HCT116 (cell line): ENCODE measurements around the gene DIPK1A. TPM values are rescaled to one million over a fixed set of nuclear protein-coding genes. Genes with fewer than 3 reads are reported as not detected.

Experiments used
- ATAC-seq: fragments of 200-7000 bp; cut with Tn5 transposase; 2 replicates; pipeline ENCODE4 v1.9.1; 2020; ENCODE audit warnings: mild to moderate bottlenecking, moderate library complexity
- BruUV-seq: library from RNA; stranded (reverse); fragments of 400-500 nt; replicated peaks from 2 replicates; lab custom pipeline; 2021; lab: Mats Ljungman, UMichigan
- CTCF ChIA-PET: fragments of 300-600 bp; sonication (Branson Sonifier 250); formaldehyde crosslinking; loops from one replicate; lab custom pipeline; 2021; ENCODE audit warnings: antibody characterized with exemption; lab: Charles Lee
- POLR2A ChIA-PET: fragments of 300-600, 350-600 bp; sonication (Branson Sonifier 250); formaldehyde crosslinking; loops from one replicate; lab custom pipeline; 2021; ENCODE audit warnings: antibody characterized with exemption; lab: Charles Lee
- RAD21 ChIA-PET, 2 experiments: fragments of 300-600 bp; sonication (Branson Sonifier 250); formaldehyde crosslinking; loops; one replicate each; lab custom pipeline; 2023; ENCODE audit warnings: low total read pairs in 2 of 2; ENCODE audit not compliant: uncharacterized antibody in 2 of 2, unreplicated experiment in 2 of 2, low non-redundant PET in 1 of 2; lab: Charles Lee
- DNase-seq: peaks from one replicate; pipeline ENCODE4 v3.0.0-alpha.2; 2010; ENCODE audit warnings: low read depth, low spot score
- H2AFZ ChIP-seq: fragments of 200-600 bp; shearing (Covaris generic), sonication (generic); 2 replicates; pipeline ENCODE4 v1.6.1; 2017; ENCODE audit warnings: low read depth, mixed run types, mixed read lengths, antibody characterized with exemption, low read length; ENCODE audit not compliant: poor library complexity, severe bottlenecking
- H3K27ac ChIP-seq: 2 replicates; pipeline ENCODE4 v1.5.1; 2012; ENCODE audit warnings: low read depth, low read length
- H3K27me3 ChIP-seq: fragments of 200-600 bp; sonication (generic); 2 replicates; pipeline ENCODE4 v1.6.1; 2016; ENCODE audit warnings: mixed run types, low read length, mixed read lengths; ENCODE audit not compliant: insufficient read depth
- H3K36me3 ChIP-seq, 2 experiments: fragments of 200-500 bp in 1 of 2; fragments of 200-600 bp in 1 of 2; sonication (Bioruptor generic) in 1 of 2; sonication (generic) in 1 of 2; 2 replicates each; pipeline versions ENCODE4 v1.5.1 to v1.6.1; 2014 to 2016; ENCODE audit warnings: low read length in 2 of 2, inconsistent platforms in 1 of 2, mixed read lengths in 1 of 2, mixed run types in 1 of 2; ENCODE audit not compliant: insufficient read depth in 2 of 2, control insufficient read depth in 1 of 2
- H3K4me1 ChIP-seq, 2 experiments: fragments of 200-600 bp in 1 of 2; sonication (generic) in 1 of 2; 2 replicates each; pipeline versions ENCODE4 v1.5.1 to v1.6.1; 2012 to 2017; ENCODE audit warnings: low read length in 2 of 2, inconsistent platforms in 1 of 2, mild to moderate bottlenecking in 1 of 2, mixed read lengths in 1 of 2, mixed run types in 1 of 2, moderate library complexity in 1 of 2; ENCODE audit not compliant: insufficient read depth in 2 of 2, control insufficient read depth in 1 of 2
- H3K4me2 ChIP-seq: fragments of 200-600 bp; sonication (generic); 2 replicates; pipeline ENCODE4 v1.6.1; 2017; ENCODE audit warnings: mixed run types, low read length, mixed read lengths
- H3K4me3 ChIP-seq, 2 experiments: fragments of 200-600 bp in 1 of 2; sonication (generic) in 1 of 2; replicated peaks in 1 of 2; 2 replicates each; pipeline ENCODE4 v1.5.1; 2011 to 2016; ENCODE audit warnings: low read length in 2 of 2, control low read depth in 1 of 2, low read depth in 1 of 2, mild to moderate bottlenecking in 1 of 2, mixed read lengths in 1 of 2, mixed run types in 1 of 2
- H3K79me2 ChIP-seq: fragments of 200-600 bp; sonication (generic); 2 replicates; pipeline ENCODE4 v1.6.1; 2017; ENCODE audit warnings: mild to moderate bottlenecking, mixed run types, low read length, moderate library complexity, mixed read lengths; ENCODE audit not compliant: insufficient read depth
- H3K9ac ChIP-seq: fragments of 200-600 bp; sonication (generic); 2 replicates; pipeline ENCODE4 v1.6.1; 2016; ENCODE audit warnings: low read length, mixed read lengths
- H3K9me2 ChIP-seq: fragments of 200-600 bp; sonication (generic), shearing (Covaris generic); 2 replicates; pipeline ENCODE4 v1.6.1; 2017; ENCODE audit warnings: mixed run types, mild to moderate bottlenecking, moderate library complexity; ENCODE audit not compliant: insufficient read depth
- H3K9me3 ChIP-seq, 2 experiments: fragments of 200-500 bp in 1 of 2; fragments of 200-600 bp in 1 of 2; sonication (Bioruptor generic) in 1 of 2; sonication (generic) in 1 of 2; 2 replicates each; pipeline ENCODE4 v1.6.1; 2014 to 2017; ENCODE audit warnings: low read length in 2 of 2, mixed read lengths in 2 of 2, inconsistent platforms in 1 of 2, low read depth in 1 of 2, mild to moderate bottlenecking in 1 of 2, mixed run types in 1 of 2, moderate library complexity in 1 of 2; ENCODE audit not compliant: control insufficient read depth in 1 of 2, insufficient read depth in 1 of 2
- H4K20me1 ChIP-seq: fragments of 200-600 bp; sonication (generic), shearing (Covaris generic); 2 replicates; pipeline ENCODE4 v1.6.1; 2017; ENCODE audit warnings: mixed run types, mild to moderate bottlenecking, moderate library complexity; ENCODE audit not compliant: insufficient read depth
- EGR1 ChIP-seq: IDR thresholded peaks from 2 replicates; pipeline ENCODE4 v1.6.1; 2012; ENCODE audit warnings: low read depth
- POLR2AphosphoS5 ChIP-seq: IDR thresholded peaks from 2 replicates; pipeline ENCODE4 v1.6.1; 2011; ENCODE audit warnings: mild to moderate bottlenecking, low read depth, low read length, moderate library complexity
- SP1 ChIP-seq: IDR thresholded peaks from 2 replicates; pipeline ENCODE4 v1.6.1; 2012; ENCODE audit warnings: low read depth
- SRF ChIP-seq: IDR thresholded peaks from 2 replicates; pipeline ENCODE4 v1.6.1; 2012; ENCODE audit warnings: low read depth
- intact Hi-C: fragments of 100-400 bp; cut with micrococcal nuclease; formaldehyde crosslinking; loops from 2 replicates; pipeline ENCODE4 v1.10.0; 2022
- total RNA-seq: library from RNA; stranded (reverse); gene quantifications from one replicate; pipeline ENCODE4 v1.2.1, GENCODE V29; 2021; ENCODE audit not compliant: unreplicated experiment

DIPK1A gene
- total RNA-seq, 1 experiment from 2014 or later = 4.3 TPM

DNA sequence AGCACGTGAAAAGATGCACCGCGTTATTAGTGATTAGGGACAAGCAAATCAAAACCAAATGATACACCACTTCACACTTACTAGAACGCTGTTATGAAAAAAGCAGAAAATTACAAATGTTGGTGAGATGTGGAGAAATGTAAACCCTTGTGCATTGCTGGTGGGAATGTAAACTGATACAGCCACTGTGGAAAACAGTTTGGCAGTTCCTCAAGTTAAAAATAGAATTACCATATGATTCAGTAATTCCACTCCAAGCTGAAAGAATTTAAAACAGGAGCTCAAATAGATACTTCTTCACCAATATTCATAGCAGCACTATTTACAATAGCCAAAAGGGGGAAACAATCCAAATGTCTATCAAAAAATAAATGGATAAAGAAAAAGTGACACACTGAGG is 166.1 kb downstream of the DIPK1A start:
- Histone ChIP-seq H3K9ac (no peak overlapping the region), H3K79me2 (no peaks in the 10 kb centered on the region)
- TF ChIP-seq SRF (no peak), SP1 (no peak), EGR1 (no peak)
- TF ChIP-seq, all 23 proteins: peak for 0
- ChIA-PET POLR2A (interaction anchor here (1.0 kb wide), 1 partner anchor 9 kb away, joined by 3 read pairs; no protein-coding TSS in a partner anchor), RAD21 (no interaction called here), CTCF (no interaction called here)
- no peak overlapping the region for H3K27ac ChIP-seq
- H3K9me2 ChIP-seq = no peaks in the 10 kb centered on the region
- DNase-seq (no peak), ATAC-seq (no peak)
- no peak overlapping the region for H2AFZ ChIP-seq
- H3K27me3 ChIP-seq = no peaks in the 10 kb centered on the region
- no peaks in the 10 kb centered on the region for H3K9me3 ChIP-seq
- H3K4me1 ChIP-seq = no peaks in the 10 kb centered on the region
- H3K4me3 ChIP-seq = no peak overlapping the region
- intact Hi-C loops = no loop called here
- no peak overlapping the region for H3K4me2 ChIP-seq
- H3K36me3 ChIP-seq = no peaks in the 10 kb centered on the region
- BruUV-seq = no TSS peak
- no peaks in the 10 kb centered on the region for H4K20me1 ChIP-seq

GRCh38 chr1:92792340-92792782 is 168.9 kb downstream of the DIPK1A start:
- no peaks in the 10 kb centered on the region for H3K9me2 ChIP-seq
- BruUV-seq = no TSS peak
- H3K27me3 ChIP-seq = no peaks in the 10 kb centered on the region
- TF ChIP-seq POLR2AphosphoS5 = no peak
- ChIA-PET POLR2A (no interaction called here), CTCF (interaction anchor here (1.9 kb wide), 1 partner anchor 24 kb away, joined by 5 read pairs; no protein-coding TSS in a partner anchor), RAD21 (no interaction called here)
- no peak overlapping the region for H3K4me3 ChIP-seq
- intact Hi-C loops = no loop called here
- ATAC-seq (no peak), DNase-seq (no peak)
- no peaks in the 10 kb centered on the region for H4K20me1 ChIP-seq
- no peaks in the 10 kb centered on the region for H3K9me3 ChIP-seq
- no peaks in the 10 kb centered on the region for H3K4me1 ChIP-seq
- peak overlapping the region; percentile 1 for H2AFZ ChIP-seq
- no peak overlapping the region for H3K4me2 ChIP-seq
- no peak overlapping the region for H3K9ac ChIP-seq
- no peak overlapping the region for H3K27ac ChIP-seq
- H3K36me3 ChIP-seq = no peaks in the 10 kb centered on the region
- H3K79me2 ChIP-seq = no peaks in the 10 kb centered on the region

Other genes with a start within 250 kb of the DIPK1A start
- gene EVI5, start 176.4 kb downstream of the DIPK1A start, total RNA-seq = 21.8 TPM
- gene RPL5, start 129.4 kb downstream of the DIPK1A start, total RNA-seq = 1,480 TPM
- 45.5 TPM for gene MTF2, start 117.8 kb upstream of the DIPK1A start, total RNA-seq
- gene TMED5, start 219.0 kb upstream of the DIPK1A start, total RNA-seq = 32.6 TPM
- gene CCDC18, start 219.3 kb upstream of the DIPK1A start, total RNA-seq = 18.1 TPM